ENCODE measurements around the gene MS4A10. TPM values are rescaled to one million over a fixed set of nuclear protein-coding genes. Genes with fewer than 3 reads are reported as not detected.

The MS4A10 gene
- total and polyA plus RNA-seq, 10 of the 15 experiments (the other 5 are each of a cell fraction or from before 2014, with no cell fraction given) = not detected

- H3K4me3 ChIP-seq = no peak overlapping the region
- TF ChIP-seq, protein P1, sequence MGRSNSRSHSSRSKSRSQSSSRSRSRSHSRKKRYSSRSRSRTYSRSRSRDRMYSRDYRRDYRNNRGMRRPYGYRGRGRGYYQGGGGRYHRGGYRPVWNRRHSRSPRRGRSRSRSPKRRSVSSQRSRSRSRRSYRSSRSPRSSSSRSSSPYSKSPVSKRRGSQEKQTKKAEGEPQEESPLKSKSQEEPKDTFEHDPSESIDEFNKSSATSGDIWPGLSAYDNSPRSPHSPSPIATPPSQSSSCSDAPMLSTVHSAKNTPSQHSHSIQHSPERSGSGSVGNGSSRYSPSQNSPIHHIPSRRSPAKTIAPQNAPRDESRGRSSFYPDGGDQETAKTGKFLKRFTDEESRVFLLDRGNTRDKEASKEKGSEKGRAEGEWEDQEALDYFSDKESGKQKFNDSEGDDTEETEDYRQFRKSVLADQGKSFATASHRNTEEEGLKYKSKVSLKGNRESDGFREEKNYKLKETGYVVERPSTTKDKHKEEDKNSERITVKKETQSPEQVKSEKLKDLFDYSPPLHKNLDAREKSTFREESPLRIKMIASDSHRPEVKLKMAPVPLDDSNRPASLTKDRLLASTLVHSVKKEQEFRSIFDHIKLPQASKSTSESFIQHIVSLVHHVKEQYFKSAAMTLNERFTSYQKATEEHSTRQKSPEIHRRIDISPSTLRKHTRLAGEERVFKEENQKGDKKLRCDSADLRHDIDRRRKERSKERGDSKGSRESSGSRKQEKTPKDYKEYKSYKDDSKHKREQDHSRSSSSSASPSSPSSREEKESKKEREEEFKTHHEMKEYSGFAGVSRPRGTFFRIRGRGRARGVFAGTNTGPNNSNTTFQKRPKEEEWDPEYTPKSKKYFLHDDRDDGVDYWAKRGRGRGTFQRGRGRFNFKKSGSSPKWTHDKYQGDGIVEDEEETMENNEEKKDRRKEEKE (IDR thresholded peaks at IDR 0.05) = no peak
- TF ChIP-seq NFYA (IDR thresholded peaks at IDR 0.05; ENCODE audit: borderline replicate concordance, low read depth, low read length) (no peak), MTA3 (IDR thresholded peaks at IDR 0.05; ENCODE audit: borderline replicate concordance, low read length) (no peak), ZBTB40 (IDR thresholded peaks at IDR 0.05; ENCODE audit: borderline replicate concordance) (no peak), ZNF217 (IDR thresholded peaks at IDR 0.05) (no peak), POLR2A (IDR thresholded peaks at IDR 0.05; ENCODE audit: low read depth, low read length) (no peak), SREBF1 (IDR thresholded peaks at IDR 0.05; ENCODE audit: low read length) (no peak), RELB (IDR thresholded peaks at IDR 0.05; ENCODE audit: low read depth) (no peak), STAT1 (conservative IDR thresholded peaks at IDR 0.05) (no peak), SMAD5 (IDR thresholded peaks at IDR 0.05; ENCODE audit: low read depth) (no peak), SRF (IDR thresholded peaks at IDR 0.05; ENCODE audit: low read depth in 2 of 2, low read length in 2 of 2) (no peak), NRF1 (conservative IDR thresholded peaks at IDR 0.05; ENCODE audit: low read depth, low read length) (no peak)
- TF ChIP-seq, protein P2, sequence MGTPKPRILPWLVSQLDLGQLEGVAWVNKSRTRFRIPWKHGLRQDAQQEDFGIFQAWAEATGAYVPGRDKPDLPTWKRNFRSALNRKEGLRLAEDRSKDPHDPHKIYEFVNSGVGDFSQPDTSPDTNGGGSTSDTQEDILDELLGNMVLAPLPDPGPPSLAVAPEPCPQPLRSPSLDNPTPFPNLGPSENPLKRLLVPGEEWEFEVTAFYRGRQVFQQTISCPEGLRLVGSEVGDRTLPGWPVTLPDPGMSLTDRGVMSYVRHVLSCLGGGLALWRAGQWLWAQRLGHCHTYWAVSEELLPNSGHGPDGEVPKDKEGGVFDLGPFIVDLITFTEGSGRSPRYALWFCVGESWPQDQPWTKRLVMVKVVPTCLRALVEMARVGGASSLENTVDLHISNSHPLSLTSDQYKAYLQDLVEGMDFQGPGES (IDR thresholded peaks at IDR 0.05) = no peak
These were observed 55.6 kb downstream of the MS4A10 start for GRCh38 chr11:60840470-60841430.

More at GRCh38 chr11:60840470-60841430, 55.6 kb downstream of the MS4A10 start:
- no peak for ATAC-seq
- Histone ChIP-seq H3K79me2 (ENCODE audit: control insufficient read depth, insufficient read depth, low read length) (peaks cover 43% of the 10 kb centered on the region), H3K9ac (ENCODE audit: control insufficient read depth, insufficient read depth, low read length) (no peak overlapping the region), H3K9me3 (replicated peaks; ENCODE audit: control insufficient read depth, insufficient read depth, low read length) (no peaks in the 10 kb centered on the region), H2AFZ (ENCODE audit: control insufficient read depth, low read depth, low read length) (peak overlapping the region; percentile 99), H3K36me3 (ENCODE audit: control insufficient read depth in 2 of 2, insufficient read depth in 2 of 2, low read length in 1 of 2) (no peaks in the 10 kb centered on the region; a peak in 2 of 4 replicates), H4K20me1 (ENCODE audit: control insufficient read depth, insufficient read depth) (no peaks in the 10 kb centered on the region), H3K4me2 (ENCODE audit: control insufficient read depth, insufficient read depth) (peak overlapping the region; percentile 86), H3K27me3 (replicated peaks in 1 of 2; ENCODE audit: control insufficient read depth in 2 of 2, insufficient read depth in 2 of 2, low read length in 1 of 2) (no peaks in the 10 kb centered on the region), H3K27ac (ENCODE audit: control insufficient read depth, insufficient read depth) (no peak overlapping the region), H3K4me1 (ENCODE audit: control insufficient read depth, insufficient read depth, low read length) (peaks cover 4% of the 10 kb centered on the region)
- POLR2A ChIA-PET = interaction anchor here (0.6 kb wide), 1 partner anchor 49 kb away, joined by 7 read pairs; no protein-coding TSS in a partner anchor
- in situ Hi-C loops (cut with MboI) = no loop called here
- RAD21 ChIA-PET (ENCODE audit: unreplicated experiment) = interaction anchor here (1.2 kb wide), 1 partner anchor 9 kb away, joined by 3 read pairs; no protein-coding TSS in a partner anchor
- no peak for FAIRE-seq
- WGBS (ENCODE audit: insufficient coverage, insufficient replicate concordance, low lambda C conversion rate, missing lambda C conversion rate) = 78% methylated on average over 14 of the region's 14 CpGs
- CTCF ChIA-PET = interaction anchor here (0.6 to 2.5 kb wide), 4 partner anchors 9 to 216 kb away, joined by 3 to 18 read pairs (median 4); no protein-coding TSS in a partner anchor
- intact Hi-C loops (cut with micrococcal nuclease; ENCODE audit: unreplicated experiment) = loop anchor here (10.0 kb wide), 1 partner anchor 114 kb away; the partner anchor contains the start of gene SLC15A3
- BruUV-seq (replicated peaks) = no TSS peak
- no peak for DNase-seq (ENCODE audit: low read depth, low spot score)
- SMC1A ChIA-PET (ENCODE audit: uncharacterized antibody, unreplicated experiment) = interaction anchor here (1.0 to 2.0 kb wide), 4 partner anchors 9 to 346 kb away, joined by 3 to 6 read pairs (median 4); no protein-coding TSS in a partner anchor
